GM18909 (cell line): Measurements from ENCODE around the gene STK24.
"Not testable (repeated sequence)": the region's sequence is repeated elsewhere in the genome, so short reads cannot be mapped to it uniquely, and the experiment has no call there.

Experiments
- ATAC-seq: cut with Tn5 transposase; IDR thresholded peaks from one replicate; pipeline ENCODE4 v1.9.1; 2021; ENCODE audit warnings: mild to moderate bottlenecking; ENCODE audit not compliant: unreplicated experiment, poor library complexity

Gene STK24

DNA sequence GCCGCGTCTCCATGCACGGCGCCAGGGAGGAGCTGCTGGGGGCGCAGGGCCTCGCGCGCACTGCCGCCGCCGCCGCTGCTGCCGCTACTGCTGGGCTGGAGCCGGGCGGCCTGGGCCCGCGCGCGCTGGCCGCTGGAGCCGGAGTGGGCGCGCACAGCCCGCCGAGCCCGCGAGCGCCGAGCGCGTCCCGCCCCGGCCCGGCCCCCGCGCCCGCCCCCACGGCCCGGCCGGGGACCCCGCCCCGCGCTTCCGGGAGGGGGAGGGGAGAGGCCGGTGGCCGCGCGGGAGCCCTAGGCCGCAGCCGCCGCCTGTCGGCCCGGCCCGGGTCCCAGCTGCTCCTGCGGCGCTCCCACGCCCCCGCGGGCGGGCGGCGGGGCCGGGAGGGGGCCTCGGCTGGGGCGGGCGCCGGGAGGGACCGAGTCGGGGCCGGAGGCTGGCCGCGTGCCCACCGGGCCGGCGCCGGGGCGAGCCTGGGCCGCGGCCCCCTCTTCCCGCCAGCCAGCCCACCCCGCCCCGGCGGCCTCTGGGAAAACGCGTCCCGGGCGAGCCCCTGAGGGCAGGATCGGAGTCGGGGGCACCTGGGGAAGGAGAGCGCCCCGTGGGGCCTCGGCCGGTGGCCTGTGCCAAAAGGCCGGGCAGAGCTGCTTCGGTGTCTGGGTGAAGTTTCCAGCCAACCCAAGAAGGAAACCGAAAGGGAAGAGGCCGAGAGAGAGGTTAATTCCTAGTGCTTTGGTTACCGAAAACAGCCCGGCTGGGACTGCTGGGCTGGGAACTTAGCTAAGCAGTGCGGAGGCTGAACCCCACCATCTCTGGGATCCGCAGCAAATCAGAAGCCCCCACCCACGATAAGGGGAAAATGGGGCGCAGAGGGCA, at the start of gene STK24:
STK24 (minus strand) TSS at position 145 of the 873 bp plus-strand sequence. CDS start 321 bp downstream, outside the sequence.
- ATAC-seq = peak; percentile 73

DNA sequence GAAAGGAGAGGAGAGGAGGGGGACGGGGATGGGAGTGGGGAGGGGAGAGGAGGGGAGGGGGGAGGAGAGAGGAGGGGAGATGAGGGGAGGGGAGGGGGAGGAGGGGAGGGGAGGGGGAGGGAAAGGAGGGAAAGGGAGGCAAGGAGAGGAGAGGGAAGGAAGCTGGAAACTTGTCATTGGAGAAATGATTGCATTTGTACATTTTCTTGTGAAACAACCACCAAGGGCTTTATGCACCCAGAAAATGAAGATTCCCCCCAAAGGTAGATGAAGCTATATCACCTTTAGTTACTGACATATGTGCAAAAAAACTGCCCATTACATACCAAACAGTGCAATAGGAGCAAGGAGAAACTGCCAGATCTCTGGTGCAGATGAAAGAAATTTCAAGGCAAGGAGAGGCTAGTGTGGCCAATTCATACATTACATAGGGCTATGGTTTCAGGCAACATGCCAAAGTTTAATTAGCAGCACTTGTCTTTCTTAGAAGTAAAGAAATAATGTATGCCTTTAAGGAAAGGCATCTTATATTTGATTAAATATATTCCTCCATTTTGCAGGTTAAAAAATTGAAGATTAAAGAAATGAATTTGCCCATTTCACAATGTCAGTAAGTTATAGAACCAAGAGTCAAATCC, 49.5 kb upstream of the STK24 start:
- no peak for ATAC-seq

DNA sequence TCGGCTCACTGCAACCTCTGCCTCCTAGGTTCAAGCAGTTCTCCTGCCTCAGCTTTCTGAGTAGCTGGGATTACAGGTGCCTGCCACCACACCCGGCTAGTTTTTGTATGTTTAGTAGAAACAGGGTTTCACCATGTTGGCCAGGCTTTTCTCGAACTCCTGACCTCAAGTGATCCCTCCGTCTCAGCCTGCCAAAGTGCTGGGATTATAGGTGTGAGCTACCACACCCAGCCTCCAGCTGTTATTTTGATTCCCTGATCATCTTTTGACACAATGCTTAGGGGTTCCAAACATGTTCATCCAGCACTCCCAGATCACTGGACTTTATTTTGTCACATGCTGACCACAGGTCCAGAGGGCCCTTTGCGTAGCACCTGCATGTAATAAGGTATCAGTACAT, 47.7 kb upstream of the STK24 start:
- ATAC-seq = not testable (repeated sequence)

DNA sequence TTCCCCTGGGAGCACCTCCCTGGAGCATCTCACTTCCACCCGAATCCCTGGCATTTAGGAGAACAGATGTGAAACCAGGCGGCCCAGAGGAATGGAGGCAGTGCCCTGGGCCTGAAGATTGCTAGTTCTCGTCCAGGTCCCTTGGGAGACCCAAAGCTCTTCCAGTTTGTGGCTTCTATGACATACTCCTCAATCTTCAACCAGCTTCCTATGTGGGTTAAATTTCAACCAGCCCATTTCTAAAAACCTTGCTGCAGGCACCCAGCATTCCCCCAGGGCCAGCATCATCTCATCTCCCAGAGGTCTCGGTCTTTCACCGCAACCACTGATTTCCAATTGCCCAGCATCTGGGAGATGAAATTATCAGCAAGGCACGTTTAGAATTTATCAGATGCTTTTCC, 46.0 kb upstream of the STK24 start:
- ATAC-seq = no peak

DNA sequence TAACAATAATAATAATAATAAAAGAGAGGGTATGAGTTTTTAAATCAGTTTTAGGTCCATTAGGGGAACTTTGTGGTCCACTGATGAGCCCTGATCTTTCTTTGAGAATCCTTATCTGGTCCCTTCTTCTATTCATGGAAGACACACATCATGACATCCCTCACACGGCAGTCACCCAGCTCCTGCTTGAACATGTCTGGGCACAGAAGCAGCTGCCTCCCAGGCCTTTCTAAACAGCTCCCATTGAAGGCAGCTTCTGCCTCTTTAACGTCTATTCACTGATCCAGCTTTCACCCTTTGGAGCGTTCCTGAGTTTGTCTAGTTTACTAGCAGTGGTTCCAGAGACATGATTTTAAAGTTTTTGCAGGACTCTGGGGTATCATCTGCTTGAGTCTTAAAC, 42.6 kb upstream of the STK24 start:
- no peak for ATAC-seq

DNA sequence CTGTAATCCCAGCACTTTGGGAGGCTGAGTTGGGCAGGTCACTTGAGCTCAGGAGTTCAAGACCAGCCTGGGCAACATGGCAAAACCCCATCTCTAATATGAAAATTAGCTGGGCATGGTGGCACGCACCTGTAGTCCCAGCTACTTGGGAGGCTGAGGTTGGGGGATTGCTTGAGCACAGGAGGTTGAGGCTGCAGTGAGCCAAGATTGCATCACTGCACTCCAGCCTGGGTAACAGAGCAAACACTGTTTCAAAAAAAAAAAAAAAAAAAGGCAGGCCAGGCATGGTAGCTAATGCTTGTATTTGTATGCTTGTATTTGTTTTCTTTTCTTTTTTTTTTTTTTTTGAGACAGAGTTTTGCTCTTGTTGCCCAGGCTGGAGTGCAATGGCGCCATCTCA, 38.7 kb upstream of the STK24 start:
- ATAC-seq = not testable (repeated sequence)

DNA sequence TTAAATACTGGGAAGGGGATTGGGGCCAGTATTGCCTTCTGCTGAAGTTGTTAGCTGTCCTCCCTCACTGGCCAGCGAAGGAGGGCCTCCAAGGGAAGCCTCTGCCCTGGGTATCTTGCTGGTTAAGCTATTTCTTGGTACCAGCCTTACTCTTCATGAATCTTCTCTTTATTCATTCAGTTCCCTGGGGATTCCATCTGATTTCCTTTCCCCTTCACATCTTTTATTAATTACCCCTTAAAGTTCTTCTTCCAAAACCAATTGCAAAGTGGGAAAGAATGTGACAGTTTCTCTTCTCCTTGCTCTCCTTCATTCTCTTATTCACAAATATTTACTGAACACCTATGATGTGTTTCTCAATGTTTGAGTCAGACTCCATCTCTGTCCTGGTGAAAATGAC, 36.7 kb upstream of the STK24 start:
- no peak for ATAC-seq

DNA sequence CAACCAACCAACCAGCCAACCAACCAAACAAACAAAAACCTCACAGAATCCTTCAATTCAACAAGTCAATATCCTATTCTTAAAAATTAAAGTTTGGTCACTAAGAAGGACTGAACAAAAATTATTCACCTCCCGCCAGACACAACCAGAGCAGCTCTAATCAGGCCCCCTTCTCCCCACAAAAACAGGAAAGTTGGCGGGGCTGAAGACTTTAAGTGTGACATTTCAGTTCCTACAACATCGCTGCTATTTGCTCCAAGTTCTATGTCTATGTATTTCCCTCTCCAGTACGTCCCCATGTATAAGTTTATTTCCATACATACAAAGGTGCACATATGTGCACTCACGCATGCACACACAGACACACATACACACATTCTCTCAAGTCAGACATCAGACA, 32.8 kb upstream of the STK24 start:
- no peak for ATAC-seq

DNA sequence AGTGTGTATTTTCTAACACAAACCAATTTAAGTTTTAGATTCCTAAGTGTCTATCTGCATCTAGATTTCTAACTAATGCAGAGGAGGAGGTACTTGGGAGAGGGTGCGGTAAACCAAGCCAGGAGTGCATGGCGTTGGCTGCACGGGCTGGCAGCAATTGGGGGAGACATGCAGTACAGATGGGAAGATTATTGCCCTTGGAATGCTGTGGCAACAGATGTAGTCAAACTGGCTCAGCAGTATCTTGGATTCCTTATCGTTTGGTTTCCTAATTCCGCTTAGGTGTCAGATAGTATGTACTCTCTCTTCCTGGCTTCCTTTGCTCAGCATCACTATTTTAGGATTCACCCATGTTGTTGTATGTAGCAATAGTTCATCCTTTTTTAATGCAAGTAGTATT, 29.4 kb upstream of the STK24 start:
- ATAC-seq = no peak

DNA sequence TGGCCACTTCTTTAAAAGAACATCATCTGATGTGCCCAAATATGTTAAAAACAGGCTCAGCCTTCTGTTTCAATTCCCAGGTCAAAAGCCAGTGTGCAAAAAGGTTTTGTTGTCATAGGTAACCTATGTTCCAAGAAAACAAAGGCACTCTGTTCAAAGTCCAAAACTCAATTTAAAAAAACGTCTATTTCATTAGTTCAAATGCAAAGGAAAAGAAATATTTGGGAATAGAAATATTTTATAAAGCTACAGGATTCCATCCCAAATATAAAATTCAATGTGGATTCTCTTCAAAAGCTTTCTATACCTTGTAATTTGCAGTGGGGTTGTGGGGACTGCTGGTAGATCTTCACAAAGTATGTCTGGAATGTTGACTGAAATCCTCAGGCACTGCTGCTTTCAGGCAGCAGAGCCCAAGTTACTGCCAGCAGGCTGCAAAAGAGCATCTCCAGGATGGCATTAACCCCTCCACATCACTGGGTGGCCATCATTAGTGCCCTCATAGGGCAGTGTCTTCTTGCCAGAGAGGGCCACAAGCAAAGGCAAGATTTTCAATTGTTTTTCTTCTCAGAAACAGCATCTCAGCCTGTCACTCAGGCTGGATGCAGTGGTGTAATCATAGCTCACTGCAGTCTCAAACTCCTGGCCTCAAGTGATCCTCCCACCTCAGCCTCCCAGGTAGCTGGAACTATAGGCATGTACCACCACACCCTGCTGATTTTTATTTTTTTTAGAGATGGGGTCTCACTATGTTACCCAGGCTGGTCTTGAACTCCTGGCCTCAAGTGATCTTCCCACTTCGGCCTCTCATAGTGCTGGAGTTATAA, 22.8 kb upstream of the STK24 start:
- ATAC-seq = no peak

DNA sequence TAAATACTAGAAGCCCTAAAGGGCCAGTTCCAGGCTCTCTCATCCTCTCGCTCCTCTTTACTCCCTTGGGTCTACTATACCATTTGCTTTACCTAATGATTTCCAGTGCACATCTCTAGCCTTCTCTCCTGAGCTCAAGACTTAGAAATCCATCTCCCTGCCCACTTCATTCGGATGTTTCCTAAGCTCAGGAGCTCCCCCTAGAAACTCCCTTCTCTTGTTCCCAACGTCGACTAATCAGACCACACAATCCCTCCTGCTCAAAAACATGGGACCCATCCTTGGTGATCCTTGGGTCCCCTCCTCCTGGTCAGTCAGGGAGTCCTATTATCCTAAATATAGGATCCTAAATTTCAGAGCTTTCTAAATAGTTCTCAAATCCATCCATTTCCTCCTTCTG, 21.1 kb upstream of the STK24 start:
- ATAC-seq = no peak

DNA sequence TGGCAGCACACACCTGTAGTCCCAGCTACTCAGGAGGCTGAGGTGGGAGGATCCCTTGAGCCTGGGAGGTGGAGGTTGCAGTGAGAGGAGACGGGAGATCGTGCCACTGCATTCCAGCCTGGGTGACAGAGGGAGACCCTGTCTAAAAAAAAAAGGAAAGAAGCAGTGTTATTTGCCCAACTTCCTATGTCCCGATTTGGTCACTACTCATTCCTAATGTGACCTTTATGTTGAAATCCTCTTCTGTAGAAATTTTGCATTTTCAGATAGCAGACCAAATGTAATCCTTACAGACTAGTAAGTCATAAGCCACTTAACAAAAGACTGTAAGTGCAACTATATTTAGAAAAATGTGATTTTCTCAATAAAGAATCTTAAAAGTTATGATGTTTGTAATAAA, 18.2 kb upstream of the STK24 start:
- no peak for ATAC-seq

DNA sequence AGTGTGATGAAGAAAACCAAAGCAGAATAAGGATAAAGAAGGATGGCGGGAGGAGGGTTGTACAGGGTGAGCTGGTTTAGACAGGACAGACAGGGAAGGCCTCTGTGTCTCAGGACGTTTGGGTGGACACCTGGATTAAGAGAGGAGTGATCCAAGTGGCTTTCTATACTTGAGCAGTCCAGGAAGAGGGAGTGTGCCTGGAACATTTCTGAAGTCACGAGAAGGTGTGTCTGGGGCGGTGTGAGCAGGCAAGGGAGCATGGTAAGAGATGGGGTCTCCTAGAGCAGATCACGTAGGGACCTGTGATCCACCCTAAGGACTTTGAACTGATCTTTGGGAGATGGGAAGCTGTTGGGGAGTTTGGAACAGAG, 15.4 kb upstream of the STK24 start:
- no peak for ATAC-seq

DNA sequence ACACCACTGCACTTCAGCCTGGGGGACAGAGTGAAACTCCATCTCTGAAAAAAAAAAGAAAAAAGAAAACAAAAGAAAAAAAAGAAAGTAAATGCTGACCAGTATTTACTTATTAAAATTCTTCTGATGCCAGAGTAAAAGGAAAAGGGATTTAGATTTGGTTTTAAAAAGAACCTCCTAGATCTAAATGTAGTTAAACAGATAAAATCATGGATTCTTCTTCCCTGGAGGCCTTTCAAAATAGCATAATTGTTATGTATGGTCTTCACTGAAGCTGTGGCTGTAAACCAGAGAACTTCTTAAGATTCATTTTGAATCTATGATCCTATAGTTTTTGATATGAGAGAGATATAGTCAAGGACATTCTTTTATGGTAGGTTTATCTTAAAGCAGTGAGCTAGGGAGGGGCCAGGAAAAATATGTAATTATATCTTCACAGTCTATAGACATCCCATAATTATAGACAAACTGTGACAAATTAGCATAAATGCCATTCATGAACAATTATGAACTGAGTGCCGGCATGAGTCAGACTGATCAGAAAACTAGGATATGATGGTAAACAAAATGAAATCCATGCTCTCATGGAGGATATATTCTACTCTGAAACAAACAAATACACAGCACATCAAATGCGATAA, 14.9 kb upstream of the STK24 start:
- ATAC-seq = no peak

DNA sequence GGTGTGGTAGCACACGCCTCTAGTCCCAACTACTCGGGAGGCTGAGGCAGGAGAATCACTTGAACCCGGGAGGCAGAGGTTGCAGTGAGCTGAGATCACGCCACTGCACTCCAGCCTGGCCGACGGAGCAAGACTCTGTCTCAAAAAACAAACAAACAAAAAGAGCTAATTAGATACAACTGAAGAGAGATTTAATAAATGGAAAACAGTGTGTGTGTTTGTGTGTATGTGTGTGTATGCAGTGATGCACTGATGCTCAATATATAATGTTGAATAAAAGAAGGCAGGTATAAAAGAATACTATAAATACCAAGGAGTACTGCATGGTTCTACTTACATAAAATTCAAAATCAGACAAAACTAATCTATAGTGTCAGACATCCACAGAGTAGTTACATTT, 13.6 kb upstream of the STK24 start:
- not testable (repeated sequence) for ATAC-seq

DNA sequence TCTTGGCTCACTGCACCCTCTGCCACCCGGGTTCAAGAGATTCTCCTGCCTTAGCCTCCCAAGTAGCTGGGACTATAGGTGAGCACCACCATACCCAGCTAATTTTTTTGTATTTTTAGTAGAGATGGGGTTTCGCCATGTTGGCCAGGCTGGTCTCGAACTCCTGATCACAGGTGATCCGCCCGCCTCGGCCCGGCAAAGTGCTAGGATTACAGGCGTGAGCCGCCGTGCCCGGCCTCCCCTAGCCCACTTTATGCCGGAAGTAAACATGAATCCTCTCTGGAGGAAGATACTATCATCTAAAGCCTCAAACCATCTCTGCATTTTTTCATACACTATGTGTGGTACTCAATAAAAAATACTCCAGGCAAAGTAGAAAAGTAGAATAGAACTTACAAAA, 12.6 kb upstream of the STK24 start:
- ATAC-seq = not testable (repeated sequence)

DNA sequence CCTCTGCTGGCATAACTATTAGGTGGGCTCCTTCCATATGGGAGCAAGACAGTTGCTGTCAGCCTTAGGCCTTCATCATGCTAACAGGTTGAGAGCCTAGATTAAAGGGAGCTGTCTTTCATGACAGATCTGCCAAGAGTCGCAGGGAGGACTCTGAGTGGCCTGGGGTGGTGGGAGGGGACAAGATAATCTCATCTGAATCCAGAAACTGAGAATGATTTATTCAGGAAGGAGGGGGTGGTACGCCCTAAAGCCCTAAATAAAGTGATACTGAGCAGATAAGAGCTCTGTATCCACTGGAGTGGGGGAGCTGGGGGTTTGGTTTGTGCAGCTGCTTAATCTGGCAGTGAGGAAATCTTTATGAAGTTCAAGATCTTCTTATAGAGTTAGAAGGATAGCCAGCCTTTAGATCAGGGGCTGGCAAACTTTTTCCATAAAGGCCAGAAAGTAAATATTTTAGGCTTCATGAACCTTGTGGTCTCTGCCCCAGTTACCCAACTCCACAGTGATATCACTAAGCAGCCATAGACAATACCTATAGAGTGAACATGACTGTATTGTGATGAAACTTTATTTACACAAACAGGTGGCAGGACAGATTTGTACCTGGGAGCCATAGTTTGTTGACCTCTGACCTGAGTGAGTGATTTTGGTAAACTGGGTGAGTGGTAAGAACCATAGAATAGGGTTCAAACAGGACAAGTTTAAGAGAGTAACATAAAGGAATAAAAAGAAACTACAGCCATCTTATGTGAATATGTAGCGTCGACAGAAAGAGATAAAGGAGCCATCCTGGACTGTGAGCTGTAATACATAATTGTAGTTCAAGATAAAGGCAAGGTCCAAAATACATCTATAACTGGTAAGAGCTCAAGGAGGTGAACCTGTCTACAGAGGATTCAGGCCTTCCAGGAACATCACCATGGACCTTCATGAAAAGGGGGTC, 9.8 kb upstream of the STK24 start:
- no peak for ATAC-seq

DNA sequence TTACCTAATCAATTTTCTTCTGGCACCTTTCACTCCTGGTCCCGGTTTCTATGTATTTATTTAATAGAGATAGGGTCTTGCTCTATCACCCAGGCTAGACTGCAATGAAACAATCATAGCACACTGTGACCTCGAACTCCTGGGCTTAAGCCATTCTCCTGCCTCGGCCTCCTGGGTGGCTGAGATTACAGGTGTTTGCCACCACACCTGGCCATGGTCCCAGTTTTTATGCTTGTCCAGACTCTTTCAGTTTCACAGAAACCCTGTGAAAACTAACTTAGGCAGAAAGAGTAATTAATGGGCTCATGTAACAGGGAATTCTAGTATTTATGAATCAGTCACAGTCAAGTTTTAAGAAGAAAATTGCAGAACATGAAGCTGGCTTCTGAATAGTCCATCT, 9.0 kb upstream of the STK24 start:
- no peak for ATAC-seq

DNA sequence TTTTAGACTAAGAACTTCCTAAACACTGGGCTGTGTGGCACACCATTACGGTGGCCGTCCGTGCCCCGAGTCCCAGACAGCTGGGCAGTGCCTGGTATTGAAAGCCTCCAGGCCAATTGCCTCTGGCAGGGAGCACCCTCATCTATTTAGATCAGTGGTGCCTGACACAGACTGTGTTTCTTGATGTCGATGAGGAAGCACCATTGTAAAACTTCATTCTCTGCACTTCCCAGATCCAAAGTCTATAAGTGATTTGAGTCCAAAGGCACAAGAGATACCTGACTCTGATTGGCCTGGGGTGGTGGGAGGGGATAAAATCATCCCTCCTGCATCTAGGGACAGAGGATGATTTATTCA, 8.5 kb upstream of the STK24 start:
- ATAC-seq = no peak
